Brain microvascular endothelial cell (primary cell): Measurements from ENCODE around the gene ZNF26.
"Not testable (repeated sequence)": the region's sequence is repeated elsewhere in the genome, so short reads cannot be mapped to it uniquely, and the experiment has no call there.

Source experiments
- DNase-seq: peaks from one replicate; pipeline ENCODE4 v3.0.0-alpha.2; 2020
- H3K27ac ChIP-seq: fragments of 250-450 bp; sonication (Bioruptor Pico); 2 replicates; pipeline ENCODE4 v1.5.1; 2020; ENCODE audit warnings: mild to moderate bottlenecking, moderate library complexity
- H3K27me3 ChIP-seq: fragments of 250-450 bp; sonication (Bioruptor Pico); replicated peaks from 2 replicates; pipeline ENCODE4 v1.5.1; 2020; ENCODE audit warnings: mild to moderate bottlenecking
- H3K36me3 ChIP-seq: fragments of 250-450 bp; sonication (Bioruptor Pico); replicated peaks from 2 replicates; pipeline ENCODE4 v1.5.1; 2020; ENCODE audit warnings: mild to moderate bottlenecking
- H3K4me3 ChIP-seq: 2 replicates; pipeline ENCODE4 v1.5.1; 2011; ENCODE audit warnings: low read depth, mild to moderate bottlenecking, control low read depth, low read length, moderate library complexity
- in situ Hi-C: cut with HindIII; loops from 2 replicates; pipeline ENCODE4 v1.10.0; 2017; ENCODE audit warnings: low sequenced_read_pairs, low pct_ligation_motif_present
- TF ChIP-seq, protein P1 (sequence below): IDR thresholded peaks from 2 replicates; pipeline ENCODE4 v1.5.1; 2011; ENCODE audit warnings: low read depth, mild to moderate bottlenecking, moderate library complexity, low read length, control low read depth, inconsistent platforms; ENCODE audit errors: missing control alignments

ZNF26 gene

GRCh38 chr12:132966676-132967415 lies 19.3 kb upstream of the ZNF26 start:
- DNase-seq, result no peak
- in situ Hi-C loops, result no loop called here
- Histone ChIP-seq H3K27me3 (no peaks in the 10 kb centered on the region), H3K27ac (no peak overlapping the region), H3K4me3 (no peak overlapping the region), H3K36me3 (no peaks in the 10 kb centered on the region)
- TF ChIP-seq, protein P1, sequence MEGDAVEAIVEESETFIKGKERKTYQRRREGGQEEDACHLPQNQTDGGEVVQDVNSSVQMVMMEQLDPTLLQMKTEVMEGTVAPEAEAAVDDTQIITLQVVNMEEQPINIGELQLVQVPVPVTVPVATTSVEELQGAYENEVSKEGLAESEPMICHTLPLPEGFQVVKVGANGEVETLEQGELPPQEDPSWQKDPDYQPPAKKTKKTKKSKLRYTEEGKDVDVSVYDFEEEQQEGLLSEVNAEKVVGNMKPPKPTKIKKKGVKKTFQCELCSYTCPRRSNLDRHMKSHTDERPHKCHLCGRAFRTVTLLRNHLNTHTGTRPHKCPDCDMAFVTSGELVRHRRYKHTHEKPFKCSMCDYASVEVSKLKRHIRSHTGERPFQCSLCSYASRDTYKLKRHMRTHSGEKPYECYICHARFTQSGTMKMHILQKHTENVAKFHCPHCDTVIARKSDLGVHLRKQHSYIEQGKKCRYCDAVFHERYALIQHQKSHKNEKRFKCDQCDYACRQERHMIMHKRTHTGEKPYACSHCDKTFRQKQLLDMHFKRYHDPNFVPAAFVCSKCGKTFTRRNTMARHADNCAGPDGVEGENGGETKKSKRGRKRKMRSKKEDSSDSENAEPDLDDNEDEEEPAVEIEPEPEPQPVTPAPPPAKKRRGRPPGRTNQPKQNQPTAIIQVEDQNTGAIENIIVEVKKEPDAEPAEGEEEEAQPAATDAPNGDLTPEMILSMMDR, result no peak

DNA sequence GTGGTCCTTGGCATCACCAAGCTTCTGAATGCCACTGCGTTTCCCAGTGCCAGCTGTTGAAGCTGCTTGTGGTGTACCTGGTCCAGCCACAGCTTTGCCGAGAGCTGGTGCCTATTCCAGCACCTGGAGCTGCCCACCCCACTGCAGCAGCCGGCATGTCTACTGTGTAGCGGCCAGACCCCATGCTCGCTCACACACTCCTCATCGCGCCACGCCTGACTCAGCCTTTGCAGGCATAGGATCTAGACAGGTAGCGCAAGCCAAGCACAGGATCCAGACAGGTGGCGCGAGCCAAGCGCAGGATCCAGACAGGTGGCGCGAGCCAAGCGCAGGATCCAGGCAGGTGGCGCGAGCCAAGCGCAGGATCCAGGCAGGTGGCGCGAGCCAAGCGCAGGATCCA lies 18.4 kb upstream of the ZNF26 start:
- in situ Hi-C loops, result no loop called here
- TF ChIP-seq, protein P1, result no peak
- Histone ChIP-seq H3K27ac (no peak overlapping the region), H3K4me3 (no peak overlapping the region), H3K36me3 (no peaks in the 10 kb centered on the region), H3K27me3 (no peaks in the 10 kb centered on the region)
- no peak for DNase-seq

GRCh38 chr12:132972374-132972773 lies 13.8 kb upstream of the ZNF26 start:
- no peaks in the 10 kb centered on the region for H3K36me3 ChIP-seq
- no peak for DNase-seq
- no peak overlapping the region for H3K27ac ChIP-seq
- H3K4me3 ChIP-seq, result no peak overlapping the region
- TF ChIP-seq, protein P1, result no peak
- in situ Hi-C loops, result no loop called here
- H3K27me3 ChIP-seq, result no peaks in the 10 kb centered on the region

- H3K4me3 ChIP-seq, H3K36me3 ChIP-seq, H3K27me3 ChIP-seq, in situ Hi-C loops, H3K27ac ChIP-seq, DNase-seq: not testable (repeated sequence)
- TF ChIP-seq, protein P1, result peak; percentile 51
Observed at GRCh38 chr12:132976870-132977269, 9.3 kb upstream of the ZNF26 start.

DNA sequence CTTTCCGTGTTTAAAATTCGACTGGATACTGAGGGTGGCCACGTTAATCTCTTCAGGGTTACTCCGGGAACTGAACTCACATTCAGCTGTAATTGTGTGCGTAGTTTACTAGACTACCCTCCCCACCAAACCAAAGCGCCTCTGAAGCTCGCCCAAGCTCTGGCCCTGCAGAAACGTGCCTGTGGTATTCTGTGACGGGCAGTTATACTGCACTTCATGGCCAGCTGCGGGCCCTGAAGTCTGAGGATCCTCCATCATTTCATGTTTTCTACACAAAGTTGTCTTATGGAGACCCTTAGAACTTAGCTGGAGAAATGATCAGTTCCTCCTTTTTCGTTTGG lies 688 bp downstream of the ZNF26 start:
- TF ChIP-seq, protein P1, result no peak
- in situ Hi-C loops, result no loop called here
- Histone ChIP-seq H3K27ac (peak overlapping the region; percentile 72), H3K27me3 (no peaks in the 10 kb centered on the region), H3K4me3 (peak overlapping the region; percentile 97), H3K36me3 (no peaks in the 10 kb centered on the region)
- peak; percentile 12 for DNase-seq

DNA sequence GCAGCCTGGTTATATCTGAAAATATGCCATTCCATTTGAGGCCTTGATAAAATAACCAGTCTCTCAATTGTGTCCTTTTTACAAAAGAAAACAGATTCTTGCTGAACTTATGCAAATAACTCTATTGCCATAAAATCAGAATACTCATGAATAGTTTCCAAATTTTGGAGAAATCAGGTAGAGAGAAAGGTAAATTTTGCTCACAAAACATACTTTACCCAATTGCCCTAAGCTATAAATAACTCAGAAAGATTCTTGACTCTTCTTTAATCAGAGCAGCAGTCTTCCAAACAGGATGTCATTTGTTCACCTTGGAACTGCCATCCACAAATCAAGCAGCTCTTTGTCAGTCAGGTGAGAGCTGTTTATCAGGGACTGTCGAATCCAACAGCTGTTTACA lies 12.6 kb downstream of the ZNF26 start:
- Histone ChIP-seq H3K4me3 (no peak overlapping the region), H3K36me3 (no peaks in the 10 kb centered on the region), H3K27me3 (no peaks in the 10 kb centered on the region), H3K27ac (no peak overlapping the region)
- TF ChIP-seq, protein P1, result no peak
- in situ Hi-C loops, result no loop called here
- DNase-seq, result no peak
